GM20431 (cell line): ENCODE measurements around the gene ANO10.
"Not testable (repeated sequence)": the region's sequence is repeated elsewhere in the genome, so short reads cannot be mapped to it uniquely, and the experiment has no call there.

Experiments used
- in situ Hi-C: fragments of 300-500 bp; cut with MseI, MboI; formaldehyde crosslinking; loops from one replicate; pipeline ENCODE4 v1.15.0; 2020; ENCODE audit warnings: low sequenced_read_pairs; ENCODE audit not compliant: unreplicated experiment

Gene ANO10

GRCh38 chr3:43584043-43584826 lies 37.6 kb downstream of the ANO10 start:
- in situ Hi-C loops = no loop called here

GRCh38 chr3:43583481-43583880 lies 38.3 kb downstream of the ANO10 start:
- in situ Hi-C loops = no loop called here

GRCh38 chr3:43582866-43583265 lies 38.9 kb downstream of the ANO10 start:
- in situ Hi-C loops = no loop called here

- in situ Hi-C loops = no loop called here
Measured at GRCh38 chr3:43581343-43581742, 40.5 kb downstream of the ANO10 start.

GRCh38 chr3:43580181-43580580 lies 41.6 kb downstream of the ANO10 start:
- in situ Hi-C loops = no loop called here

GRCh38 chr3:43573576-43573975 lies 48.2 kb downstream of the ANO10 start:
- in situ Hi-C loops = no loop called here

GRCh38 chr3:43565661-43566341 lies 56.0 kb downstream of the ANO10 start:
- in situ Hi-C loops = not testable (repeated sequence)

- in situ Hi-C loops = no loop called here
Measured at GRCh38 chr3:43559961-43560360, 61.9 kb downstream of the ANO10 start.

- in situ Hi-C loops = no loop called here
Measured at GRCh38 chr3:43558171-43558570, 63.6 kb downstream of the ANO10 start.

GRCh38 chr3:43549626-43550290 lies 72.1 kb downstream of the ANO10 start:
- in situ Hi-C loops = loop anchor here (25.0 kb wide), 1 partner anchor 213 kb away; no protein-coding TSS in a partner anchor

- in situ Hi-C loops = loop anchor here (25.0 kb wide), 1 partner anchor 218 kb away; no protein-coding TSS in a partner anchor
Measured at GRCh38 chr3:43544277-43544676, 77.5 kb downstream of the ANO10 start.

- in situ Hi-C loops = loop anchor here (25.0 kb wide), 1 partner anchor 220 kb away; no protein-coding TSS in a partner anchor
Measured at GRCh38 chr3:43542328-43543043, 79.3 kb downstream of the ANO10 start.

- in situ Hi-C loops = loop anchor here (25.0 kb wide), 1 partner anchor 222 kb away; no protein-coding TSS in a partner anchor
Measured at GRCh38 chr3:43540624-43541023, 81.2 kb downstream of the ANO10 start.

- in situ Hi-C loops = loop anchor here (25.0 kb wide), 1 partner anchor 223 kb away; no protein-coding TSS in a partner anchor
Measured at GRCh38 chr3:43539321-43539720, 82.5 kb downstream of the ANO10 start.

- in situ Hi-C loops = loop anchor here (25.0 kb wide), 1 partner anchor 225 kb away; no protein-coding TSS in a partner anchor
Measured at GRCh38 chr3:43537225-43537624, 84.6 kb downstream of the ANO10 start.

- in situ Hi-C loops = loop anchor here (25.0 kb wide), 1 partner anchor 228 kb away; no protein-coding TSS in a partner anchor
Measured at GRCh38 chr3:43534675-43535074, 87.1 kb downstream of the ANO10 start.

GRCh38 chr3:43533009-43533408 lies 88.8 kb downstream of the ANO10 start:
- in situ Hi-C loops = loop anchor here (25.0 kb wide), 1 partner anchor 229 kb away; no protein-coding TSS in a partner anchor

GRCh38 chr3:43531835-43532234 lies 90.0 kb downstream of the ANO10 start:
- in situ Hi-C loops = loop anchor here (25.0 kb wide), 1 partner anchor 230 kb away; no protein-coding TSS in a partner anchor

- in situ Hi-C loops = loop anchor here (25.0 kb wide), 1 partner anchor 234 kb away; no protein-coding TSS in a partner anchor
Measured at GRCh38 chr3:43528498-43529099, 93.2 kb downstream of the ANO10 start.
